NK-92 (cell line): ENCODE results near the gene SYTL2.

ENCODE experiments used
- DNase-seq: peaks from one replicate; lab custom pipeline; 2025; ENCODE audit not compliant: unreplicated experiment; lab: John Stamatoyannopoulos, UW

The SYTL2 gene

DNA sequence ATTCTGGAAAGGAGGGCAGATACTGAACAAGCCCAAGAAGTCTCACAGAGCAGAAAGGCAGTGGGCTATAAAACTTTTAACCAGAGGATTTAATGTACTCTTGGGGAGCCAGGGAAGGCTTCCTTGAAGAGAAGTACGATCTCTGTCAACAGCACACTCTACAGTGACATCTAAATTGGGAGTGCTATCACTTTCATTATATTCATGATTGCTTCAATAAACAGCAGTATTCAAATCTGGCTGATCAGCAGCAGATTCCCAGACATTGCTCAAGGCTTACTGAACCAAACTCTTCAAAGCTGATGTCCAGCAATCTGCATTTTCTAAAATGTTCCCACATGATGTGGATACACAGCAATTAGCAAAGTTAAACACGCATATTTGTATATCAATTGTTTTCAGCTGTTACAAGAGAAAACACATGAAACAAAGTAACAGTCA lies 44.2 kb downstream of the SYTL2 start:
- no peak for DNase-seq

DNA sequence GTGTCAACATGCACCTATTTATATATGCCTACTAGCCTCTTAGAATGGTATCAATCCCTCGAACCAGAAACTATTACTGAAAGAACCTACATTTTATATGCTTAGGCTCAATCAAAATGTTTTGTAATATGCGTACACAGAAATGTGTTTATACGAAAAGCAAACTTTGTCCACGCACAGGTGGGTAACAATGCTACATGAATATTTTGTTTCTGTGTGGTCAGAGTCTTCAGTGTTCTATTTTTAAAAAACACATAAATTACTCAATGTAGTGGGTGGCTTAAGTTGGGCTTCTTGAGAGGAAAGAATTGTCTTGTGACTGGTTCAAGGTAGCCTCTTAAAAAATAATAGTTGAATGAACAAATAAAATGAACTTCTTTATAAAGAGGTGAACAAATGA lies 46.1 kb downstream of the SYTL2 start:
- no peak for DNase-seq

DNA sequence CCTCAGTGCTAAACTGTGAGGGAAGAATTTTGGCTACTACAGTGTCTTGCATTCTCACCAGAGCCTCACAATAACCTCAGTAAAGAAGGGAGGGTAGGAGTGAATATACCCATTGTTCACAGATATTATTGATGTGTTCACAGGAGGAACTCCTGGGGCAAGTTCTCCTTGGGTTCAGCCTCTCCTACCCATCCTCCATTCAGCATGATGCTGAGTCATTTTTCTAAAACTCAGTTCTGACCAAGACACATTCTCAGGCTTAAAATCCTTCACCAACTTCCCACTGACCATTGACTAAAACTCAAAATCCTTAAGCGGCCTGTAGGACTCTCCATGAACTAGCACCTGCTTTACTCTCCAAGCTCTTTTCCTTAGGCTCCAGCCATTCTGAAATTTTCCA lies 48.7 kb downstream of the SYTL2 start:
- DNase-seq, result no peak

DNA sequence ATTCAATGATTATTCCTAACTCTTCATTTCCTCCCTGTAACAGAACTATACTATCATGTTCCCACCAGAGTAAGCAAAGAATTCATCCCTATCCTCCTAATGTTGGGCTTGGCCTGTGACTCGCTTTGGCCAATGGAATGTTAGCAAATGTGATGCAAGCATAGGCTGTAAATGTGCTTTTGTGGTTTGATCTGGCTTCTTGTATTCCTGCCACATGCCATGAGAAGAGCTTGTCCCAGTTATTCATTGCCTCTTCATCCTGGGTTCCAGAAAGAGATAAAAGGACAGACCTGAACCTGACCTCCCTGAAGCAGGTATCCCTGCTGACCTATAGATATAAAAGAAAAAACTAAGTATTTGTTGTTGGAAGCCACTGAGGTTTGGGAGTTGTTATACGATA lies 51.0 kb downstream of the SYTL2 start:
- no peak for DNase-seq

DNA sequence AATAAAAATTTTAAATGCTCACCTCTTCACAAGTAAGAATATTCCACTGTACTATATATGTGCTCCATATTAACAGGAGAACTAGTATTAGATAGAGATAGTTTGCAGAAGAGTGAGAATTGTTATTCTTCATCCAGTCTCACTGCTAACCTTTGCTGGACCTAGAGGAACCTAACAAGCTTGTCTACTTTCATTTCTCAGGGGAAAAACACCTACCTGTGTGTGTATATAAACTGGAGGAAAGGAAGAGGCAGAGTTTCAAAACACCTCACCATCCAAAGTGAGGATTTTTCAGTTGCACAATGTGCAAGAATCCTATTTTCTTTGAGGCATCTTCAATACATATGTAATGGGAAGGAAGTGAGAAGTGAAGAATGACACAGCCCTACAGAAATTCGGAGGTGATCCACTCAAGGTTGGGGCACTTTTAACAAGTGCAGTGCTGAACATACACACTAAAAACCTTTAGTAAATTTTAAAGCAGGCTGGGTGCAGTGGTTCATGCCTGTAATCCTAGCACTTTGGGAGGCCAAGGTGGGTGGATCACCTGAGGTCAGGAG lies 52.4 kb downstream of the SYTL2 start:
- DNase-seq, result no peak

DNA sequence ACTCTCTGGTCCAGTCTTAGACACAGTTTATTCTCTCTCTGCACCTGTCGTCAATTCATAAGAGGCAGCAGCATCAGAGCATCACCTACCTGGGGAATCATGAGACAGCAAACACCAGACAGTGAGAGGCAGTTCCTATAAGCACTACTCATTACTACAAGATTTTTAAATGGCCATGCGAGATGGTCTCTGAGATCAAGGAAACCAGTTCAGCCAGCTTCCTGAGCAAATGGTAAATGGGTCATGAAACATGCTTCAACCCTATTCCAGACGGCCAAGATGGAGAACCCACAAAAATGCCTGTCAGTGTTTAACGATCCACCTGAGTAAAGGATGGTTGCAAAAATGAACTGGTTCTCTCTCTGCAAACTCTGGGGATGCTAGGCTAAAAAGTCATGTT lies 52.9 kb downstream of the SYTL2 start:
- no peak for DNase-seq

DNA sequence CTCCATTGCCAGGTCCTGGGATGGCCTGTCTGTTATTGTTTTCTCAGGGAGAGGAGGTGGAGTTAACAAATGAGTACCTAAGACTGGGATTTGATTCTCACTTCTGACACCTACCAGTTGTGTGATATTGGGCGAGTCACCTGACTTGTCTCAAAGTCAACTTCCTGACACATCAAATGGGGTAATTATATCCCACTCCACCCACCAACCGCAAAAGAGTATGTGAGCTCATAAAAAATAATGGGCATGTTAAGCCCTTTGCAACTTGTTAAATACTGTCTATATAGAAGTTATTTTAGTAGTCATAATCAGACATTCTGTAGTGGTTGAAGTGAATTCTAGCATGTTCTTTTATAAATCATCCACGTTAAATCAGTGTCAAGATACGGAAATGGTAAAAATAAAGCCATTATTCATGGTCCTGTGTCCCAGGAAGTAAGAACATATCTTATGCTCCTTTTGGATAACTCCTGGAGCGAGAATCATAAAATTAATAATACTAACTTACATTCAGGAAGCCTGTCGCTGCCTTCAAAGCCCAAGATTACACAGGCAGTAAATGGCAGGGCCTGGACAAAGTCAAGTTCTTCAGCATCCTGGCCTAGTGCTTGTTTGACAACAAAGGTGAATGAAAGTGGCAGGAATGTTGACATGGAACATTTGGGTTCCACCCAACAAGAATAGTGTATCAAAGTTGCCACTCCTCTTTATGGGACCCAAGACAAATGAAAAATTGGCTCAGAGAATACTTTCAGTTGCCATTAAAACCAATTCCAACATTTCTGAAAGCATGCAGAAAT lies 54.3 kb downstream of the SYTL2 start:
- no peak for DNase-seq

DNA sequence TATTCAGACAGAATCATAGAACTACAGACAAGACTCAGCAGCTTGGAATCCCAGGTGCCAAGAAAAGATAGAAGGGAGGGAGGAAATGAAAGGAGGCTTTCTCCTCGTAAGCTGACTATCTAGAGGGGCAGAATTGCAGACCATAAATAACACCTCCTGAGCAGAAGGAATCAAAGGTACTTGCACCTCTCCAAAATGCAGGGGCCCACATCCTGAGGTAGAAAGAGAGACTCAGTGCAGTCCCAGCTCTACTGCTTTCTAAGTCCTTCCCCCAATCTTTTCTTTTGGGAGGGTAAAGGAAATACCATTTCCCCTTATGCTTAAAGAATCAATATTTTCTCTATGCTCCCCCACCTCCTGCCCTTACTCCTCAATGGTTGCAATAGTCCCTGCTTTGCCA lies 55.2 kb downstream of the SYTL2 start:
- DNase-seq, result no peak

DNA sequence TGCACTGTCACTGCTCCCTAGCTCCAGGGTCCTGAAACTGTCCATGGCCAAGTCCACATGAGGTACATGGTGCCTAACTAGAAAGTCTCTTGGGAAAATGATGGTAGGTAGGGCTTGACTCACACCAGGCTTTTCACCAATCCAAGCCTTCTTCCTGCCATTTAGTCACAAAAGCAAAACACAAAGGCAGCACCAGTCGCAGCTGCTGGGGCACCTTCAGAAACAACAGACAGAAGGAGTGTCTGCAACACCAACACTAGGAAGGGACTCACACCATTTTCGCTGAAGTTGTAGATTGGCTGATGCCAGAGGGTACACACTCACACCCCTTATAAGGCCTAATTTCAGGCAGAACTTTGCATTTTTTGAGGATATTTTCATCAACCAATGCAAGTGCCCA lies 55.7 kb downstream of the SYTL2 start:
- no peak for DNase-seq

DNA sequence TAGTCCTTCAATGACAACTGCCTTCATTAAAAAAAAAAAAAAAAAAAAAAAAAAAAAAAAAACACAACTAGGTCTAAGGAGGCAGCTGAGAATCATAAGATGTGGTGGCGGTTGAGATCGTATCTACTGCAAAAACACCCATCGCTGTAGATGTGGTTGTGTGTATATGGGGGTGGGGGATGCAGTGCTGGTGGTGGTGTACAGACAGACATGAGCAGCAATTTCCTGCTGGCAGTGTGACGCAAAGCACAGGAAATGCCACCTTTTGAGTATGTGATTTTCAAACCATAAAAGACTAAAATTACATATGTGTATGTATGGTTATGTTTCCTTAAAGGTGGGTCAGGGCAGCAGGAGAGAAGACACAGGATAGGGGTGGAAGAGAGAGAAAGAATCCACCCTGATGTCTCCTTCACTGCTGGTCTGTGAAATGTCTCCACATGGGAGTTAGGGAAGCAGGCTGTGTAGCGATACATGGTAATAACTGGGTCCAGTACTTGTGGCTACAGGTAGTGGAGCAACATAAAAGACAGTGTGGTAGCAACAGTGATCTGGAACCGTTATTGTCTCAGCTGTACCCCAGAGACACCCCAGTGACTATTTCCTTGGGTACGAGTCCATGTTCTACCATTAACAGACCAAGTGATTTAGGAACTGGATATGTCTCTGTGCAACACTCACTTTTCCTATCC lies 57.9 kb downstream of the SYTL2 start:
- peak; percentile 69 for DNase-seq

DNA sequence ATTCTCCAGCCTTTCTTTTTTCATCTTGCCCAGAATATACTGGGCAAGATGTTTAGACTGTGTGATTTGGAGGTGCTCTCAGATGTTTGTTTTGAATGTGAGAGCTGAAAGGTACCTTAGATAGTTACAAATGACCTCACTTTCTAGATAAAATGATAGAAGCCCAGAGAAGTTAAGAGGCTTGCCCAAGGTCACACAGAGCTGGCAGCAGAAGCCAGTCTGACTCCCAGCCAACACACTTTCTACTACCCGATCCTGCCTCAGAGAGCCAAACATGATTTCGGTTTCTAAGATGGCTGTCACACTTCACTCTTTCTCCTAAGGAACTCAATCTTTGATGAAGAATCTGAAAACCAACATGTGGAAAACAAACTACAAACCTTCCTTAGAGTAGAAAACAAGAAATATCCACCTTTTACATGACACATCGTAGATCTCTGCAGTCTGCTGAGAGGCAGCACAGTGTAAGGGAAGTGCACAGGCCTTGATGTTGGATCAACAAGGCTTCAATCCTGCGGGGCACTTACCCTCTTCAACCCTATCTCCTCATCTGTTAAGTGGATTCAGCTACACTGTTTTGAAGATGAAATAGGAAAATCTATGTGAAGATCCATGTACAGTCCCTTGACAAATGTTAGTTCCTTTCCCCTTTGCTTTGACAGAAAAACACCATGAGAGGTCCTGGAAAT lies 58.6 kb downstream of the SYTL2 start:
- no peak for DNase-seq

DNA sequence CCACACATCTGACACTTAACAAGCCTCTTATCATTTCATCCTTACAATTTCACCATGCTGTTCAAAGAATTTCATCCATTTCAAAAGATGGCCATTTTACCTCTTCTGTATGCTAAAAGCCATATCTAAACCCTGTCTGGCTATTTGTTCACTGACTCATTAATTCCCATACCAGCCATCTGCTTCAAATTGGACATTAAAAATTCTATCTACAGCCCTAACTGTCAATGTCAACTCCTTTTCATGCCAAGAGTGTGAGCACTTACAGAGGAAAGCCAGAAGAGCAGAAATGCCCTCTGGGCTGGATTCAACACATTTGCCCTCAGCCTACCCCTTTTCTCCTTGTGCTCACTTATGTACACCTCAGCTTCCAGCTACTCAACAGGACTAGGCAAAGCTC lies 59.2 kb downstream of the SYTL2 start:
- DNase-seq, result no peak

DNA sequence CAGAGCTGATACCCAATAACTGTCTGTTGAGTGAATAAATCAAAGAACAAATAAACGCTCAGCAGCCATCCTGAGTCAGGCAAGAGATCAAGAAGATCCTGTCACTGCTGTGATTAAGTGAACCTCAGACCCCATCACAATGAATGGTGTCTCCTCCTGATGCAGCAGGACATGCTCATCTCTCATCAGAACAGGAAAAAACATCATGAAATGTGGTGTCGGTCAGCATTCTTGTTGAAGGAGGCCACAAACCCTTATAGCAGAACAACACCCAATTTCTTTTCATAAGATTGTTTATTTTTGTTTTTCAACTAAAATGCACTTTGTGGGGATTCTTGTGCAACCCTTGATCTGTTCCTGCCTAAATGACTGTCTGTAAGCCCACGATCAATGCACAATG lies 60.3 kb downstream of the SYTL2 start:
- DNase-seq, result no peak

DNA sequence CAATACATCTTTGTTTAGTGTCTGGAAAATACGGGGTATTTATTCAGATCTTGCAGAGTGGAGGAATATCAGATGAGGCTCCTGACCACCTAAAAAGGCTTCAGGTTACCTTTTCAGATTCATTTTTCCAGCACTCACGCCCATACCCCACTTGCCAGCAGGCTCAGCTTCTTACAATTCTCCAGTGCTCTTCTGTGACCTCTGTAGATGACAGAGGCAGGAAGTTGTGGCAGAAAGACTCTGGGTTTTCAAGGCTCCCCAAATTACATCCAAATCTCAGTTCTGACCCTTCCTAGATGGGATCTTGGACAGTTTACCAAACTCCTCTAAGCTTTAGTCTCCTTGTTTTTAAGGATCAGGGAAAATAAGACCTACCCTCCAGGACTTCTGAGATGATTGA lies 61.1 kb downstream of the SYTL2 start:
- no peak for DNase-seq

DNA sequence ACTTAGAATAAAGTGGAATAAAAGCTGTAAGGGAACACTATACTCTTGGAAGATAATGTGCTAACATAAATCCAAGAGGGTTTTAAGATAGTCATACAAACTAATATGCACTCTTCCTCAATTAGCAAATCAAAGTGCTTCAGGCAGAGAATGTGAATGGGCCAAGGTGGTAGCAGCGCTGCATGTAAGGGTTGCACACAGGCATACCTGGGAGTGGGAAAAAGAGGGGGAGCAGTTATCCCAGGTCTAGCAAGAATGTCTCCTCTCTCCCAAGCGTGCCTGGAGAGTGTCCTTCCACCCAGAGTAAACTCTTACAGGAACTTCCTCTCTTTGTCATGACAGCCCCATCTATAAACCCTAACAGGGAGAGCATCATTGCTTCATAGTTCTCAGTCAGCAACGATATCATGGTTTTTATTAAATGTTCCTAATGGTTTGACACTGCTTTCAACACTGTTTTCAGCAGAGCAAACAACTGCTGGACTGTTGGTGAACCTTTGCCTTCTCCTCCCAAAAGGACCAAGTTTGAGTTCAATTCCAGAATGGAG lies 61.6 kb downstream of the SYTL2 start:
- DNase-seq, result no peak

DNA sequence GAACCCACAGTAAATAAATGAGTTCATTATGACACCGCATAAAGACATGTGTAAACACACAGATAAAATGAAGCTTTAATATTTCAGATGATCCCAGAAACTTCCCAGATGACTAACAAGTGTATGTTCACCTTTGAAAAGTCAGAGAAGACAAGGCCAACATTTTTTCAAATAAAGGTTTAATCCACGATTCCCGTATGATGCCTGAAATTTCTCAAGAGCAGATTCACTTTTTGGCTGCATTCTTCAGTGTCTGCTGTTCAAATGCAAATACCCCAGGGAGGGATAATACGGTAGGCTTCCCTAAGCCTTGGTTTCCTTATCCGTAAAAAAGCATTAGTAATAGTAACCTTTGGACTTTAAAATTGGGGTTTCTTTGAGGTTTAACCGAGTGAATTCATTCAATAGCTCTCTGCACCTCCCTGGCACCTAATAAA lies 62.5 kb downstream of the SYTL2 start:
- no peak for DNase-seq

DNA sequence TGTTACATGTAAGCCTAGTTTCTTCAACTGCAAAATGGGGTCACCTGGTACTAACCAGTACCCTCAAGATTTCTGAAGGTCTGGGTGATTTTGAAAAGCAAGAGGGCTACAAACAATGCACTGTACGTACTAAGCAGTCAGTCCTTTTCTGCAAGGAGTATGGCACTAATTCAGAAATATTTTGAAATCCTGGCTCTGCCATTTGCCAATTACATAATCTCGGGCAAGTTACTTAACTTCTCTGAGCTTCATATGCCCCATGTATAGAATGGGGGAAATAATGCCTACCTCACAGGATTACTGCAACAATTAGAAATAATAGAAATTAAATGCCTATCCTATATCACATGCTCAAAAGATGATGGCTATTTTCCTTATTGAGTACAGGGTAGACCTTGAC lies 64.3 kb downstream of the SYTL2 start:
- DNase-seq, result no peak

DNA sequence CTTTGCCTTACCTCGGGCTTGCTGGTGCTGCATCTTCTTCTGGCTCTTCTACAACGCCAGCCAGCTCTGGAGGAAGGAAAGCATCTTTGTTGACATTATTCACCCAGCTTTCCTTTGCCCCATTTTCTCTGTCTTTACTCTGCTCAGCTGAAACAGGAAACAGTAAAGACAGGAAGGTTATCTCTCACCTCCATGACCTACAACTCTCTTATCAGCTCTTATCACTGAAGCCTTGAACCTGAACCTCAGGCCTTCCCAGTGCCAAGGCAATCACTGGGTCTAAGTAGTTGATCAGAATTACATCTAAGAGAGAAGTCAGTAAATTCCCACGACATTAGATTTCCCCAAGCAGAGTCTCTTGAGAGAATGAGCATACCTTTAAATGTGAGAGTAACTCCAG lies 65.3 kb downstream of the SYTL2 start:
- no peak for DNase-seq

DNA sequence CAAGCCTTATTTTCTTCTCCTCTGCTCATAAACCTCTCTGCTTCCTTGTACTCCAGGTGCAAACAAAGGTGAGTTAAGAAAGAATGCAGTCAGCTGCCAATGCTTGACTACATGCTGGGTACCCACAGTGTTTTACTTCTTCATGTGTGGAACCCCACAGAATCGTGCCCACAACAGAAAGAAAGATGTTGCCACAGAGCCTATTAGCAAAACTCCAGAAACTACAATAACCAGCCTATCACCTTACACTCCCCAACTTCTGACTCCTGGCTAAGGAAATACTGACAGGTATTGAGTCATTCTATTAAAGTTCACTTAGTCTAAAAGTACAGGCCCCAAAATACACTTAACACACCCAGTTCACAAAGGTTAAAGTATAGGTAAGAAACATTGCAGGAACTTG lies 68.1 kb downstream of the SYTL2 start:
- no peak for DNase-seq

DNA sequence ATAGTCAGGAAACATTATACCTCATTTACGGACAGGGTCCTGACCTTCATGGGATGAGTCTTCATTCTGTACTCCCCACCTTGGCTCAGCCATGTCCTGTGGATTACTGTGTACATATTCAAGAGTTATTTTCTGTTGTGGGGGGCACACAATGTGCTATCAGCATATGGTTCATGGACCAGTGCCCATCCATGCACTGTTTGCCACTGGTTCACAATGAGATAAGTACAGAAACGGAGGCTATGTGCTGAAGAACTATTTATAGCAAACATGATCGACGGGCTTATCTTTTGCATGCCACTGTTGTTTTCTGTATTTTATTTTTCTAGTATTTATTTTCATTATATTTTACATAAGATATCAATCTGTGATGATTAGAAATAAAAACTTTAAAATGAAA lies 68.6 kb downstream of the SYTL2 start:
- no peak for DNase-seq
